NK-92 treated with Interleukin-12 subunit alpha and Interleukin-12 subunit beta, amount 100 ng/mL, for 24 hours (cell line): ENCODE data around the gene ATP1A4.

Experiments used
- DNase-seq: peaks from one replicate; lab custom pipeline; 2025; lab: John Stamatoyannopoulos, UW

ATP1A4 gene

GRCh38 chr1:160206421-160207117 is 55.2 kb downstream of the ATP1A4 start:
- no peak for DNase-seq

- no peak for DNase-seq
Observed at GRCh38 chr1:160207118-160207650, 55.8 kb downstream of the ATP1A4 start.

- no peak for DNase-seq
Observed at GRCh38 chr1:160207771-160208556, 56.6 kb downstream of the ATP1A4 start.

GRCh38 chr1:160208557-160209320 is 57.3 kb downstream of the ATP1A4 start:
- no peak for DNase-seq

- DNase-seq, result no peak
Observed at GRCh38 chr1:160209321-160210046, 58.1 kb downstream of the ATP1A4 start.

GRCh38 chr1:160210561-160210960 is 59.2 kb downstream of the ATP1A4 start:
- DNase-seq, result no peak

GRCh38 chr1:160211046-160211790 is 59.8 kb downstream of the ATP1A4 start:
- DNase-seq, result no peak

GRCh38 chr1:160214481-160215140 is 63.2 kb downstream of the ATP1A4 start:
- DNase-seq, result no peak

GRCh38 chr1:160216301-160216700 is 64.9 kb downstream of the ATP1A4 start:
- no peak for DNase-seq

GRCh38 chr1:160217481-160218051 is 66.2 kb downstream of the ATP1A4 start:
- no peak for DNase-seq

- DNase-seq, result no peak
Observed at GRCh38 chr1:160219062-160219929, 67.9 kb downstream of the ATP1A4 start.

- no peak for DNase-seq
Observed at GRCh38 chr1:160220301-160220700, 68.9 kb downstream of the ATP1A4 start.

GRCh38 chr1:160221089-160221488 is 69.7 kb downstream of the ATP1A4 start:
- DNase-seq, result no peak

GRCh38 chr1:160222546-160222945 is 71.1 kb downstream of the ATP1A4 start:
- no peak for DNase-seq

GRCh38 chr1:160224606-160225005 is 73.2 kb downstream of the ATP1A4 start:
- DNase-seq, result no peak

- no peak for DNase-seq
Observed at GRCh38 chr1:160225345-160225744, 73.9 kb downstream of the ATP1A4 start.

- DNase-seq, result no peak
Observed at GRCh38 chr1:160226623-160227022, 75.2 kb downstream of the ATP1A4 start.

GRCh38 chr1:160227034-160227433 is 75.6 kb downstream of the ATP1A4 start:
- DNase-seq, result no peak

- no peak for DNase-seq
Observed at GRCh38 chr1:160227561-160227960, 76.2 kb downstream of the ATP1A4 start.
